Measurements from ENCODE around the gene SHISA5. TPM values are rescaled to one million over a fixed set of nuclear protein-coding genes. Genes with fewer than 3 reads are reported as not detected.

SHISA5 gene
- total RNA-seq, 1 experiment from 2014 or later, result 192 TPM

DNA sequence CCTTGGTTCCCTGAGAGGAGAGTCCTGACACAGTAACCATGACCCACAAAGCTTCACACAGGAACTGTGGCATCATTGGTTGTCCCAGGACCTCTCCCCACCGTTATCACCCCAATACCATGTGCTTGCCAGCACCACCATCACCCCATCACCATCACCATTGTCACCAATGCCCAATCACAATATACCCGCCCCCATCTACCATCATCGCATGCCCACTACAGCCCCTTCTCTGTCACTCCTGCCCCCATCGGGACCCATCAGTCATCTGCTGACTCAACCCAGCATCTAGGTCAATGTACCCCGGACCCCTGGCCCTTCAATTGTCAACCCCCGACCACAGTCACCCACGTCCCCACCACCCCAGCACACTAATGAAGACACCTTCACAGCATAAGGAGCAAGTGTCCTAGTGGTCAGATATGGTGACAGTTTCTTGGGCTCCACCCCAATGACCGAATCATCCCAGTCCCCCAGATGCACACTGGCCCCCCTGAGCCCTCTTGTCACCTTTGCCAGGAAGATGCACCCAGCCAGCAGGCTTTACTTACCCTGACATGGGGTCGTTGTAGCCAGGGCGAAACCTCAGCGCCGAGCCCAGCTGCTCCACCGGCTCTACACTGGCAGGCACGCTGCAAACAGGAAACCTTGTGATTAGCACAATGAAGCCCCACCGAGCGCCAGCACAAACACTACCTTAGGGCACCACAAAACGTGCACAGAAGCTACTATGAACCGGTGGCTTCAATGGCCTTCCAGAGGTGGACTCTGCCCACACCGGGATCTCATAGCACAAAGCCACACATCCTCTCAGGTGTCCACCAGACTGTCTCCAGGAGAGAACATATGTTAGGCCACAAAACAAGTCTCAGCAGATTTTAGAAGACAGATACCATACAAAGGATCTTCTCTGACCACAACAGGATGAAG, 25.1 kb downstream of the SHISA5 start:
- no TSS peak for BruUV-seq (replicated peaks)
- no peak overlapping the region for H3K4me3 Mint-ChIP-seq (ENCODE audit: low read depth, unreplicated experiment)
- intact Hi-C loops (cut with micrococcal nuclease; ENCODE audit: unreplicated experiment), result no loop called here

GRCh38 chr3:48477959-48478520, 25.9 kb downstream of the SHISA5 start:
- CTCF ChIA-PET, result no interaction called here
- Mint-ChIP-seq H3K27me3 (ENCODE audit: unreplicated experiment) (no peaks in the 10 kb centered on the region), H3K27ac (ENCODE audit: unreplicated experiment) (no peak overlapping the region), H3K36me3 (ENCODE audit: insufficient read depth, unreplicated experiment) (peaks cover 8% of the 10 kb centered on the region), H3K9me3 (ENCODE audit: low read depth, unreplicated experiment) (no peaks in the 10 kb centered on the region), H3K4me3 (ENCODE audit: low read depth, unreplicated experiment) (no peak overlapping the region), H3K4me1 (ENCODE audit: low read depth, unreplicated experiment) (peaks cover 8% of the 10 kb centered on the region)
- TF ChIP-seq CTCF (IDR thresholded peaks at IDR 0.05; ENCODE audit: unreplicated experiment), result no peak
- BruUV-seq (replicated peaks), result no TSS peak
- no peak for DNase-seq
- intact Hi-C loops (cut with micrococcal nuclease; ENCODE audit: unreplicated experiment), result no loop called here

More for the DNA sequence above, 25.1 kb downstream of the SHISA5 start:
- no peak for DNase-seq
- Mint-ChIP-seq H3K9me3 (ENCODE audit: low read depth, unreplicated experiment) (no peaks in the 10 kb centered on the region), H3K27me3 (ENCODE audit: unreplicated experiment) (no peaks in the 10 kb centered on the region), H3K36me3 (ENCODE audit: insufficient read depth, unreplicated experiment) (no peaks in the 10 kb centered on the region), H3K4me1 (ENCODE audit: low read depth, unreplicated experiment) (no peaks in the 10 kb centered on the region), H3K27ac (ENCODE audit: unreplicated experiment) (no peak overlapping the region)
- CTCF ChIA-PET, result interaction anchor here (0.6 kb wide), 1 partner anchor 21 kb away, joined by 5 read pairs; no protein-coding TSS in a partner anchor
- no peak for TF ChIP-seq CTCF (IDR thresholded peaks at IDR 0.05; ENCODE audit: unreplicated experiment)

GRCh38 chr3:48476426-48477053, 27.4 kb downstream of the SHISA5 start:
- CTCF ChIA-PET, result no interaction called here
- TF ChIP-seq CTCF (IDR thresholded peaks at IDR 0.05; ENCODE audit: unreplicated experiment), result no peak

GRCh38 chr3:48475188-48475587, 28.8 kb downstream of the SHISA5 start:
- Mint-ChIP-seq H3K4me3 (ENCODE audit: low read depth, unreplicated experiment) (no peak overlapping the region), H3K36me3 (ENCODE audit: insufficient read depth, unreplicated experiment) (peaks cover 16% of the 10 kb centered on the region), H3K27ac (ENCODE audit: unreplicated experiment) (no peak overlapping the region), H3K27me3 (ENCODE audit: unreplicated experiment) (no peaks in the 10 kb centered on the region), H3K4me1 (ENCODE audit: low read depth, unreplicated experiment) (peaks cover 8% of the 10 kb centered on the region), H3K9me3 (ENCODE audit: low read depth, unreplicated experiment) (no peaks in the 10 kb centered on the region)
- intact Hi-C loops (cut with micrococcal nuclease; ENCODE audit: unreplicated experiment), result no loop called here
- no peak for TF ChIP-seq CTCF (IDR thresholded peaks at IDR 0.05; ENCODE audit: unreplicated experiment)
- CTCF ChIA-PET, result no interaction called here
- no TSS peak for BruUV-seq (replicated peaks)
- no peak for DNase-seq

More at GRCh38 chr3:48476426-48477053, 27.4 kb downstream of the SHISA5 start:
- intact Hi-C loops (cut with micrococcal nuclease; ENCODE audit: unreplicated experiment), result no loop called here
- no peaks in the 10 kb centered on the region for H3K9me3 Mint-ChIP-seq (ENCODE audit: low read depth, unreplicated experiment)
- DNase-seq, result no peak
- no peak overlapping the region for H3K4me3 Mint-ChIP-seq (ENCODE audit: low read depth, unreplicated experiment)
- peaks cover 16% of the 10 kb centered on the region for H3K36me3 Mint-ChIP-seq (ENCODE audit: insufficient read depth, unreplicated experiment)
- peaks cover 8% of the 10 kb centered on the region for H3K4me1 Mint-ChIP-seq (ENCODE audit: low read depth, unreplicated experiment)
- no TSS peak for BruUV-seq (replicated peaks)
- H3K27me3 Mint-ChIP-seq (ENCODE audit: unreplicated experiment), result no peaks in the 10 kb centered on the region
- H3K27ac Mint-ChIP-seq (ENCODE audit: unreplicated experiment), result no peak overlapping the region
